Cardiac muscle cell (in vitro differentiated cells and primary cell): ENCODE data around the gene NIPA2. TPM values are rescaled to one million over a fixed set of nuclear protein-coding genes. Genes with fewer than 3 reads are reported as not detected.

ENCODE experiments used
- DNase-seq, 2 donors: peaks; one replicate each; pipeline versions ENCODE4 v3.0.0 to v3.0.0-alpha.2; 2010 to 2017; ENCODE audit warnings: low read depth in 1 of 2, low spot score in 1 of 2
- H3K27ac ChIP-seq: fragments of 200-600 bp; sonication (generic); 2 replicates; pipeline ENCODE4 v1.5.1; 2016
- H3K27me3 ChIP-seq: fragments of 200-600 bp; sonication (generic); 2 replicates; pipeline ENCODE4 v1.6.0; 2016; ENCODE audit warnings: control low read depth
- H3K36me3 ChIP-seq: fragments of 200-600 bp; sonication (generic); 2 replicates; pipeline ENCODE4 v1.5.1; 2016; ENCODE audit warnings: control low read depth
- H3K4me1 ChIP-seq: fragments of 200-600 bp; sonication (generic); 2 replicates; pipeline ENCODE4 v1.8.1; 2017; ENCODE audit warnings: low read depth, mild to moderate bottlenecking, mixed run types
- H3K4me3 ChIP-seq: fragments of 200-600 bp; sonication (generic); 2 replicates; pipeline ENCODE4 v1.5.1; 2016; ENCODE audit warnings: mild to moderate bottlenecking
- H3K9me3 ChIP-seq: fragments of 200-600 bp; sonication (generic); 2 replicates; pipeline ENCODE4 v1.5.1; 2017; ENCODE audit warnings: low read depth, mild to moderate bottlenecking, control low read depth
- polyA plus RNA-seq: library from polyadenylated mRNA; unstranded; fragments of >200 nt; fragmentation: Nextera tagmentation; extraction: Ambion mirVana; gene quantifications from 2 replicates; pipeline ENCODE4 v1.2.1, GENCODE V29; 2016
- total RNA-seq: library from RNA; depleted of rRNA; stranded (reverse); fragments of >200 nt; gene quantifications from 2 replicates; pipeline ENCODE4 v1.2.3, GENCODE V29; 2016
- TF ChIP-seq, protein P1 (sequence below): IDR thresholded peaks from 2 replicates; pipeline ENCODE4 v1.5.1; 2012; ENCODE audit warnings: low read depth, mild to moderate bottlenecking, low read length

NIPA2 gene
- total and polyA plus RNA-seq, 2 experiments from 2014 or later = 58.0 to 80.7 TPM

DNA sequence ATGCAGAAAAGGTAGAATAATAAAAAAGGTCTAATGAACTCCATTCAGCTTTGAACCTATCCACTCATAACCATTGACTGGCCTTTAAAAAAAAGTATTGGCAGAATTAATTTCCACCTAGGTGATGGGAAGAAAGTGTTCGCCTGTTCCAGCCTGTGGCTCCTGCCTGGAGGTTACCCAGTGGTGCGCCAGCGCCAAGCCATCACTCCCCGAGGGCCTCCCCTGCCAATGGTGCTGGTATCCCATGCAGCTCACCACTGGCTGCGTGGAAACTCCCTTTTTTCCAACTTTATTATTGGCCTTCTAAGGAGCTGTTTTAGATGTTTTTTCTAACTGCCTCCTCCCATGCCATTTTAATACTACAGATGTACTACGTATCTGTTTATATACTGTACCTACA lies 29.4 kb downstream of the NIPA2 start:
- Histone ChIP-seq H3K4me1 (no peaks in the 10 kb centered on the region), H3K27me3 (no peaks in the 10 kb centered on the region), H3K27ac (no peak overlapping the region), H3K4me3 (no peak overlapping the region), H3K36me3 (peaks cover 63% of the 10 kb centered on the region), H3K9me3 (no peaks in the 10 kb centered on the region)
- TF ChIP-seq, protein P1, sequence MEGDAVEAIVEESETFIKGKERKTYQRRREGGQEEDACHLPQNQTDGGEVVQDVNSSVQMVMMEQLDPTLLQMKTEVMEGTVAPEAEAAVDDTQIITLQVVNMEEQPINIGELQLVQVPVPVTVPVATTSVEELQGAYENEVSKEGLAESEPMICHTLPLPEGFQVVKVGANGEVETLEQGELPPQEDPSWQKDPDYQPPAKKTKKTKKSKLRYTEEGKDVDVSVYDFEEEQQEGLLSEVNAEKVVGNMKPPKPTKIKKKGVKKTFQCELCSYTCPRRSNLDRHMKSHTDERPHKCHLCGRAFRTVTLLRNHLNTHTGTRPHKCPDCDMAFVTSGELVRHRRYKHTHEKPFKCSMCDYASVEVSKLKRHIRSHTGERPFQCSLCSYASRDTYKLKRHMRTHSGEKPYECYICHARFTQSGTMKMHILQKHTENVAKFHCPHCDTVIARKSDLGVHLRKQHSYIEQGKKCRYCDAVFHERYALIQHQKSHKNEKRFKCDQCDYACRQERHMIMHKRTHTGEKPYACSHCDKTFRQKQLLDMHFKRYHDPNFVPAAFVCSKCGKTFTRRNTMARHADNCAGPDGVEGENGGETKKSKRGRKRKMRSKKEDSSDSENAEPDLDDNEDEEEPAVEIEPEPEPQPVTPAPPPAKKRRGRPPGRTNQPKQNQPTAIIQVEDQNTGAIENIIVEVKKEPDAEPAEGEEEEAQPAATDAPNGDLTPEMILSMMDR = no peak
- no peak for DNase-seq

DNA sequence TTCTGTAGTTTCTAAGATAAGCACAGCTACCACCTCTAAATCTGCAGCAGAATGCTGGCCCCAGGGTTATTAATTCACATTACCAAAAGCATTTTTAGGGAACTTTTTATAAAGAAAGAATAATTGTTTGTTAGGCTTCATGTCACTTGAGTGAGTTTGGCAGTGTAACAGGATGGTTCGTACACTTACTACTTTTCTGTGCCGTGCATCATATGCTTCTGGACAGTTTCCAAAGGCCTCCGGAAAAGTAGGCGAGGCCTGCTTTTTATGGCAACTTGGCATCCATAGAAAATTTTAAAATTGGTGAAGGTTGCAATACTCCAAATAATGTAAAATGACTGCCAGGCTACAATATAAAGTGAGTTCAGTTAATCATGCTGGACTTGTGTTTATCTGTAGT lies 30.0 kb downstream of the NIPA2 start:
- Histone ChIP-seq H3K27me3 (no peaks in the 10 kb centered on the region), H3K9me3 (no peaks in the 10 kb centered on the region)

DNA sequence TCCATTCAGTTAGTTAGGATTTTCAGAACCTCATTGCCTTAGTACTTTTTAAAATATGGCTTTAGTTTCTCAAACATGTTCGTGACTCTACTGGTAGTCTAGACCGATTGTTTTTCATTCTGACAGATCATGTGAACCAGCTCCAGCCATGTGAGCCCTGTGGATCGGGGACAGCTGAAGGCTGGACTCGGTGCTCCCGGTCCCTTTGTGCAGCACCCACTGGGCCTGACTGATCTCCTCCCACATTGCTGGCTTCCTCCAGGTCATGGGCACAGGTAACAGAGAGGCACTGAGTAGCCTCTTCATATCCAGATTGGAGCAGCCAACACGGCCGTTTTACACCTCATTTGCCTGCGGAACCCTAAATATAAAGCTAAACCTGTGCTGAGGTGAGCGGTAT lies 30.5 kb downstream of the NIPA2 start:
- Histone ChIP-seq H3K27ac (peak overlapping the region; percentile 62), H3K4me3 (no peak overlapping the region), H3K36me3 (peaks cover 69% of the 10 kb centered on the region), H3K4me1 (no peaks in the 10 kb centered on the region), H3K27me3 (no peaks in the 10 kb centered on the region), H3K9me3 (no peaks in the 10 kb centered on the region)
- TF ChIP-seq, protein P1 = no peak
- DNase-seq = no peak

More for the DNA sequence above, 30.0 kb downstream of the NIPA2 start:
- DNase-seq = no peak
- Histone ChIP-seq H3K4me1 (no peaks in the 10 kb centered on the region), H3K27ac (no peak overlapping the region), H3K4me3 (no peak overlapping the region), H3K36me3 (peaks cover 69% of the 10 kb centered on the region)
- TF ChIP-seq, protein P1 = no peak

DNA sequence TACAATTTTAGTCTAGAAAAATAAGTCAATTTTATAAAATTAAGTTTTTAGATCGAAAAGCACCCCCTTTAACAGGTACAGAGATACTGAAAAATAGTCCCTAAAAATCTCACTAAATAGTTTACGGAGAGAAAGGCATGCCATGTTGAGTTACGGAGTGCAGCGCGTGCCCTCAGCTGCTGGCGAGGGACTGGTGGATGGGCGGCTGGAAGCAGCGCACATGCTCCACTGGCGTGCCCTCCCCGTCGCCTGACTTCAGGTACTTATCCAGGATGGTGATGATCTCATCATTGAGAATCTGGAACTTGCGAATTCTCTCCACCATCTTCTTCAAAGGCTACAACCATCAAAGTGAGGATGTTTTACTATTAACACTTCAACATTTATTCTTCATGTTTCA lies 31.4 kb downstream of the NIPA2 start:
- H3K4me1 ChIP-seq = no peaks in the 10 kb centered on the region
- no peaks in the 10 kb centered on the region for H3K27me3 ChIP-seq
- peaks cover 69% of the 10 kb centered on the region for H3K36me3 ChIP-seq
- no peak overlapping the region for H3K4me3 ChIP-seq
- TF ChIP-seq, protein P1 = no peak
- no peak overlapping the region for H3K27ac ChIP-seq
- no peak for DNase-seq
- H3K9me3 ChIP-seq = no peaks in the 10 kb centered on the region

DNA sequence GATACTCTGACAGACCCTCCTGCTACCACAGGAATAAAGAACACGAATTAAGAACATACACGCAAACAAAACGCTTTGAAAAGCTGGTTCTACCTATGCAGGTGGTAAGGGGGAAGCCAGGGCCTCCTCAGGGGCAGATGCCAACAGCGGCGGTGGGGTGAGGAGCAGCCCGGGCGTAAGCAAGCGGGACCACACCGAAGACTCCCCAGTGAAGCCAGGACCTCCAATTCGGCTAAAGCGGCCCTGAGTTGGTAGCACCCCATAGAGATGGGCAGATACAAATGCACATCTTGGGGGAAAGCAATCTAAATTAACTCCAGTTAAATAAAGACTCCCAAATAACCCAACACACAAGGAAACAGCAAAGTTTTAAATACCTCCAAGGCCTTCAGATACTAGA lies 32.4 kb downstream of the NIPA2 start:
- Histone ChIP-seq H3K27me3 (no peaks in the 10 kb centered on the region), H3K9me3 (no peaks in the 10 kb centered on the region), H3K4me3 (no peak overlapping the region), H3K36me3 (peaks cover 68% of the 10 kb centered on the region), H3K27ac (no peak overlapping the region), H3K4me1 (no peaks in the 10 kb centered on the region)
- DNase-seq = no peak
- TF ChIP-seq, protein P1 = no peak
